GM12892 (cell line): Measurements from ENCODE around the gene DOCK9.

ENCODE experiments used
- POLR2A ChIP-seq: IDR thresholded peaks from 2 replicates; pipeline ENCODE4 v1.6.1; 2011; ENCODE audit warnings: low read depth, low read length, control low read depth
- TAF1 ChIP-seq: IDR thresholded peaks from 2 replicates; pipeline ENCODE4 v1.6.1; 2011; ENCODE audit warnings: low read depth, mild to moderate bottlenecking, control low read depth, low read length, borderline replicate concordance

GRCh38 chr13:98781045-98781444, 196.8 kb downstream of the DOCK9 start:
- TF ChIP-seq TAF1 (no peak), POLR2A (no peak)
